Activated naive CD4-positive, alpha-beta T cell treated with anti-CD3 and anti-CD28 coated beads, Interleukin-2, amount 10 ng/mL, durations not matched to agents 7 days and 5 days (primary cell): Measurements from ENCODE around the gene PRM3.
A peak's percentile ranks its signal among the peaks of the same experiment; 100 is the strongest.
"Not testable (repeated sequence)": the region's sequence is repeated elsewhere in the genome, so short reads cannot be mapped to it uniquely, and the experiment has no call there.

ENCODE experiments used
- CTCF ChIA-PET: fragments of 350-600 bp; sonication (Branson Sonifier 250); formaldehyde crosslinking; loops from one replicate; lab custom pipeline; 2021; ENCODE audit warnings: antibody characterized with exemption; lab: Charles Lee
- DNase-seq: peaks from one replicate; pipeline ENCODE4 v3.0.0-alpha.2; 2020
- H3K27ac Mint-ChIP-seq: one replicate; pipeline ENCODE4 v1.8.0; 2021; ENCODE audit warnings: mild to moderate bottlenecking, moderate library complexity, mixed read lengths
- H3K27me3 Mint-ChIP-seq: one replicate; pipeline ENCODE4 v1.8.0; 2021; ENCODE audit warnings: mild to moderate bottlenecking, mixed read lengths
- H3K36me3 Mint-ChIP-seq: one replicate; pipeline ENCODE4 v1.8.0; 2021; ENCODE audit warnings: mixed read lengths
- H3K4me1 Mint-ChIP-seq: one replicate; pipeline ENCODE4 v1.8.0; 2021; ENCODE audit warnings: mixed read lengths
- H3K4me3 Mint-ChIP-seq: one replicate; pipeline ENCODE4 v1.8.0; 2021; ENCODE audit warnings: mild to moderate bottlenecking, moderate library complexity, mixed read lengths
- H3K9me3 Mint-ChIP-seq: one replicate; pipeline ENCODE4 v1.8.0; 2021; ENCODE audit warnings: mixed read lengths

The PRM3 gene

GRCh38 chr16:11298143-11298900 is 24.9 kb upstream of the PRM3 start:
- H3K9me3 Mint-ChIP-seq, result no peaks in the 10 kb centered on the region
- H3K27me3 Mint-ChIP-seq, result peaks cover 6% of the 10 kb centered on the region
- CTCF ChIA-PET, result interaction anchor here (0.6 to 1.9 kb wide), 7 partner anchors 9 to 122 kb away, joined by 3 to 9 read pairs (median 4); partner anchors contain the start of gene SOCS1
- peak overlapping the region; percentile 84 for H3K27ac Mint-ChIP-seq
- H3K4me3 Mint-ChIP-seq, result peak overlapping the region; percentile 41
- H3K36me3 Mint-ChIP-seq, result no peaks in the 10 kb centered on the region
- peaks cover 79% of the 10 kb centered on the region for H3K4me1 Mint-ChIP-seq
- no peak for DNase-seq

GRCh38 chr16:11297492-11298142 is 24.2 kb upstream of the PRM3 start:
- Mint-ChIP-seq H3K9me3 (no peaks in the 10 kb centered on the region), H3K4me3 (peak overlapping the region; percentile 43), H3K27ac (peak overlapping the region; percentile 84), H3K36me3 (peaks cover 3% of the 10 kb centered on the region), H3K4me1 (peaks cover 81% of the 10 kb centered on the region), H3K27me3 (peaks cover 10% of the 10 kb centered on the region)
- peak; percentile 90 for DNase-seq
- CTCF ChIA-PET, result interaction anchor here (0.9 to 1.9 kb wide), 8 partner anchors 10 to 326 kb away, joined by 3 to 9 read pairs (median 4); partner anchors contain the start of gene SOCS1

- CTCF ChIA-PET, result interaction anchor here (0.8 to 1.9 kb wide), 7 partner anchors 10 to 326 kb away, joined by 3 to 9 read pairs (median 3); partner anchors contain the start of gene SOCS1
- Mint-ChIP-seq H3K4me3 (peak overlapping the region; percentile 46), H3K27ac (peak overlapping the region; percentile 84), H3K4me1 (peaks cover 74% of the 10 kb centered on the region), H3K27me3 (peaks cover 16% of the 10 kb centered on the region), H3K36me3 (peaks cover 3% of the 10 kb centered on the region), H3K9me3 (no peaks in the 10 kb centered on the region)
- DNase-seq, result no peak
These were observed 23.5 kb upstream of the PRM3 start for GRCh38 chr16:11296706-11297491.

- CTCF ChIA-PET, result interaction anchor here (0.8 to 1.3 kb wide), 4 partner anchors 15 to 325 kb away, joined by 3 to 4 read pairs (median 3); no protein-coding TSS in a partner anchor
- Mint-ChIP-seq H3K4me1 (peaks cover 72% of the 10 kb centered on the region), H3K27me3 (peaks cover 22% of the 10 kb centered on the region), H3K4me3 (no peak overlapping the region), H3K27ac (peak overlapping the region; percentile 84), H3K36me3 (peaks cover 3% of the 10 kb centered on the region), H3K9me3 (no peaks in the 10 kb centered on the region)
- DNase-seq, result no peak
These were observed 22.9 kb upstream of the PRM3 start for GRCh38 chr16:11296351-11296705.

- H3K9me3 Mint-ChIP-seq, result no peaks in the 10 kb centered on the region
- no peak for DNase-seq
- no peak overlapping the region for H3K4me3 Mint-ChIP-seq
- peaks cover 24% of the 10 kb centered on the region for H3K27me3 Mint-ChIP-seq
- H3K36me3 Mint-ChIP-seq, result peaks cover 3% of the 10 kb centered on the region
- H3K4me1 Mint-ChIP-seq, result peaks cover 68% of the 10 kb centered on the region
- CTCF ChIA-PET, result no interaction called here
- H3K27ac Mint-ChIP-seq, result no peak overlapping the region
These were observed 22.2 kb upstream of the PRM3 start for GRCh38 chr16:11295672-11296071.

GRCh38 chr16:11292076-11292748 is 18.8 kb upstream of the PRM3 start:
- H3K27ac Mint-ChIP-seq, result no peak overlapping the region

GRCh38 chr16:11291091-11291703 is 17.8 kb upstream of the PRM3 start:
- Mint-ChIP-seq H3K27ac (no peak overlapping the region), H3K36me3 (peaks cover 3% of the 10 kb centered on the region), H3K9me3 (no peaks in the 10 kb centered on the region), H3K4me1 (peaks cover 33% of the 10 kb centered on the region), H3K4me3 (no peak overlapping the region), H3K27me3 (peaks cover 43% of the 10 kb centered on the region)
- CTCF ChIA-PET, result no interaction called here
- DNase-seq, result no peak

More at GRCh38 chr16:11292076-11292748, 18.8 kb upstream of the PRM3 start:
- CTCF ChIA-PET, result no interaction called here
- Mint-ChIP-seq H3K4me1 (peaks cover 41% of the 10 kb centered on the region), H3K36me3 (peaks cover 3% of the 10 kb centered on the region), H3K27me3 (peaks cover 41% of the 10 kb centered on the region), H3K9me3 (no peaks in the 10 kb centered on the region), H3K4me3 (no peak overlapping the region)
- DNase-seq, result no peak

- CTCF ChIA-PET, result no interaction called here
- peaks cover 27% of the 10 kb centered on the region for H3K4me1 Mint-ChIP-seq
- no peak overlapping the region for H3K27ac Mint-ChIP-seq
These were observed 16.9 kb upstream of the PRM3 start for GRCh38 chr16:11290102-11290893.

GRCh38 chr16:11289696-11290095 is 16.3 kb upstream of the PRM3 start:
- H3K27ac Mint-ChIP-seq, H3K36me3 Mint-ChIP-seq, DNase-seq, H3K4me3 Mint-ChIP-seq, CTCF ChIA-PET, H3K9me3 Mint-ChIP-seq: not testable (repeated sequence)
- Mint-ChIP-seq H3K4me1 (peaks cover 21% of the 10 kb centered on the region), H3K27me3 (peaks cover 52% of the 10 kb centered on the region)

More at GRCh38 chr16:11290102-11290893, 16.9 kb upstream of the PRM3 start:
- DNase-seq, result no peak
- peaks cover 3% of the 10 kb centered on the region for H3K36me3 Mint-ChIP-seq
- peaks cover 46% of the 10 kb centered on the region for H3K27me3 Mint-ChIP-seq
- no peaks in the 10 kb centered on the region for H3K9me3 Mint-ChIP-seq
- H3K4me3 Mint-ChIP-seq, result no peak overlapping the region

GRCh38 chr16:11289202-11289601 is 15.8 kb upstream of the PRM3 start:
- no peak overlapping the region for H3K4me3 Mint-ChIP-seq
- no peaks in the 10 kb centered on the region for H3K9me3 Mint-ChIP-seq
- peaks cover 21% of the 10 kb centered on the region for H3K4me1 Mint-ChIP-seq
- CTCF ChIA-PET, result no interaction called here
- DNase-seq, result no peak
- no peak overlapping the region for H3K27ac Mint-ChIP-seq
- peaks cover 3% of the 10 kb centered on the region for H3K36me3 Mint-ChIP-seq
- peaks cover 57% of the 10 kb centered on the region for H3K27me3 Mint-ChIP-seq

GRCh38 chr16:11285842-11286241 is 12.4 kb upstream of the PRM3 start:
- DNase-seq, result no peak
- CTCF ChIA-PET, result no interaction called here
- H3K4me3 Mint-ChIP-seq, result no peak overlapping the region
- peaks cover 12% of the 10 kb centered on the region for H3K4me1 Mint-ChIP-seq
- no peaks in the 10 kb centered on the region for H3K9me3 Mint-ChIP-seq
- H3K36me3 Mint-ChIP-seq, result no peaks in the 10 kb centered on the region
- peaks cover 57% of the 10 kb centered on the region for H3K27me3 Mint-ChIP-seq
- no peak overlapping the region for H3K27ac Mint-ChIP-seq

GRCh38 chr16:11283820-11284248 is 10.4 kb upstream of the PRM3 start:
- no peak overlapping the region for H3K27ac Mint-ChIP-seq
- CTCF ChIA-PET, result interaction anchor here (1.5 kb wide), 1 partner anchor 74 kb away, joined by 3 read pairs; no protein-coding TSS in a partner anchor
- no peaks in the 10 kb centered on the region for H3K36me3 Mint-ChIP-seq
- DNase-seq, result no peak
- no peaks in the 10 kb centered on the region for H3K9me3 Mint-ChIP-seq
- H3K27me3 Mint-ChIP-seq, result peaks cover 65% of the 10 kb centered on the region
- H3K4me3 Mint-ChIP-seq, result no peak overlapping the region
- peaks cover 17% of the 10 kb centered on the region for H3K4me1 Mint-ChIP-seq
